H1 (cell line): ENCODE results near the gene CLDN9. TPM values are rescaled to one million over a fixed set of nuclear protein-coding genes. Genes with fewer than 3 reads are reported as not detected.

ENCODE experiments used
- CBX8 ChIP-seq: fragments of 300-800, 300-1000 bp; sonication (generic); IDR thresholded peaks from 2 replicates; pipeline ENCODE4 v1.7.1; 2016; ENCODE audit warnings: low read depth, low read length, borderline replicate concordance
- CHD2 ChIP-seq: IDR thresholded peaks from 2 replicates; pipeline ENCODE4 v1.6.1; 2012; ENCODE audit warnings: low read length, improper control_type of control experiment
- CREB1 ChIP-seq: IDR thresholded peaks from 2 replicates; pipeline ENCODE4 v1.6.1; 2012; ENCODE audit warnings: inconsistent platforms
- GTF2F1 ChIP-seq: IDR thresholded peaks from 2 replicates; pipeline ENCODE4 v1.6.1; 2012; ENCODE audit warnings: low read depth, low read length, improper control_type of control experiment, borderline replicate concordance
- HDAC6 ChIP-seq: IDR thresholded peaks from one replicate; pipeline ENCODE4 v1.7.1; 2012; ENCODE audit warnings: low read depth, mild to moderate bottlenecking, inconsistent platforms, low read length, moderate library complexity
- KDM1A ChIP-seq: fragments of 200-600, 300-600 bp; sonication (generic); IDR thresholded peaks from 2 replicates; pipeline ENCODE4 v1.7.1; 2016; ENCODE audit warnings: mild to moderate bottlenecking, low read length, borderline replicate concordance
- KDM4A ChIP-seq: IDR thresholded peaks from one replicate; pipeline ENCODE4 v1.7.1; 2012; ENCODE audit warnings: low read depth, mild to moderate bottlenecking, moderate library complexity, low read length, inconsistent platforms; ENCODE audit not compliant: severe bottlenecking
- NRF1 ChIP-seq: IDR thresholded peaks from 2 replicates; pipeline ENCODE4 v1.6.1; 2011; ENCODE audit warnings: mild to moderate bottlenecking, low read depth, low read length, improper control_type of control experiment
- RBBP5 ChIP-seq: IDR thresholded peaks from 2 replicates; pipeline ENCODE4 v1.7.1; 2012; ENCODE audit warnings: low read depth, mild to moderate bottlenecking, inconsistent platforms, low read length, moderate library complexity, borderline replicate concordance
- RFX5 ChIP-seq: IDR thresholded peaks from 2 replicates; pipeline ENCODE4 v1.6.1; 2011; ENCODE audit warnings: low read depth, low read length, improper control_type of control experiment, borderline replicate concordance
- SAP30 ChIP-seq: fragments of 300-600 bp; sonication (generic); IDR thresholded peaks from 2 replicates; pipeline ENCODE4 v1.7.1; 2012; ENCODE audit warnings: low read length, moderate library complexity, mild to moderate bottlenecking, inconsistent platforms; ENCODE audit not compliant: insufficient read depth, insufficient replicate concordance
- SP1 ChIP-seq: IDR thresholded peaks from 2 replicates; pipeline ENCODE4 v1.6.1; 2011; ENCODE audit warnings: low read depth, low read length
- SP4 ChIP-seq: IDR thresholded peaks from 2 replicates; pipeline ENCODE4 v1.6.1; 2012; ENCODE audit warnings: low read length, inconsistent platforms
- SUZ12 ChIP-seq: fragments of 200-600 bp; sonication (generic); IDR thresholded peaks from 2 replicates; pipeline ENCODE4 v1.6.1; 2012; ENCODE audit warnings: mild to moderate bottlenecking, inconsistent platforms, low read length, moderate library complexity, mixed read lengths
- polyA plus RNA-seq, 7 experiments: library from polyadenylated mRNA; depleted of rRNA in 3 of 7; stranded (reverse) in 5 of 7; unstranded in 2 of 7; fragments of >200 nt in 5 of 7; fragments of 200-250 nt in 2 of 7; gene quantifications; 1 replicate in 5 of 7; 2 replicates in 1 of 7; 4 replicates in 1 of 7; pipeline versions ENCODE4 v1.2.1 to v1.2.3, GENCODE V29; 2011 to 2013; ENCODE audit warnings: missing spikeins in 2 of 7, mixed read lengths in 2 of 7
- total RNA-seq: library from RNA; stranded (reverse); fragmentation: NEBNext Ultra II Directional; extraction: Animal tissue kit (Norgen Biotek cat#: 25700); gene quantifications from 2 replicates; pipeline ENCODE4 v1.2.1, GENCODE V29; 2021
- TF ChIP-seq, protein P1 (sequence below): IDR thresholded peaks from 2 replicates; pipeline ENCODE4 v1.6.1; 2011; ENCODE audit warnings: low read length, improper control_type of control experiment
- TF ChIP-seq, protein P2 (sequence below): IDR thresholded peaks from 2 replicates; pipeline ENCODE4 v1.6.1; 2012; ENCODE audit warnings: inconsistent platforms
- TF ChIP-seq, protein P3 (sequence below): IDR thresholded peaks from 2 replicates; pipeline ENCODE4 v1.6.1; 2012; ENCODE audit warnings: low read length, inconsistent platforms
- TF ChIP-seq, protein P4 (sequence below), 3 experiments: IDR thresholded peaks; 1 replicate in 2 of 3; 2 replicates in 1 of 3; pipeline versions ENCODE4 v1.5.1 to v1.6.1; 2011; ENCODE audit warnings: low read length in 3 of 3, mild to moderate bottlenecking in 3 of 3, inconsistent platforms in 2 of 3, low read depth in 1 of 3, moderate library complexity in 1 of 3; ENCODE audit not compliant: insufficient read depth in 1 of 3; ENCODE audit errors: control extremely low read depth in 1 of 3

CLDN9 gene
- total and polyA plus RNA-seq, 2 of the 8 experiments (the other 6 are each of a cell fraction or from before 2014, with no cell fraction given): 0.60 to 0.89 TPM

DNA sequence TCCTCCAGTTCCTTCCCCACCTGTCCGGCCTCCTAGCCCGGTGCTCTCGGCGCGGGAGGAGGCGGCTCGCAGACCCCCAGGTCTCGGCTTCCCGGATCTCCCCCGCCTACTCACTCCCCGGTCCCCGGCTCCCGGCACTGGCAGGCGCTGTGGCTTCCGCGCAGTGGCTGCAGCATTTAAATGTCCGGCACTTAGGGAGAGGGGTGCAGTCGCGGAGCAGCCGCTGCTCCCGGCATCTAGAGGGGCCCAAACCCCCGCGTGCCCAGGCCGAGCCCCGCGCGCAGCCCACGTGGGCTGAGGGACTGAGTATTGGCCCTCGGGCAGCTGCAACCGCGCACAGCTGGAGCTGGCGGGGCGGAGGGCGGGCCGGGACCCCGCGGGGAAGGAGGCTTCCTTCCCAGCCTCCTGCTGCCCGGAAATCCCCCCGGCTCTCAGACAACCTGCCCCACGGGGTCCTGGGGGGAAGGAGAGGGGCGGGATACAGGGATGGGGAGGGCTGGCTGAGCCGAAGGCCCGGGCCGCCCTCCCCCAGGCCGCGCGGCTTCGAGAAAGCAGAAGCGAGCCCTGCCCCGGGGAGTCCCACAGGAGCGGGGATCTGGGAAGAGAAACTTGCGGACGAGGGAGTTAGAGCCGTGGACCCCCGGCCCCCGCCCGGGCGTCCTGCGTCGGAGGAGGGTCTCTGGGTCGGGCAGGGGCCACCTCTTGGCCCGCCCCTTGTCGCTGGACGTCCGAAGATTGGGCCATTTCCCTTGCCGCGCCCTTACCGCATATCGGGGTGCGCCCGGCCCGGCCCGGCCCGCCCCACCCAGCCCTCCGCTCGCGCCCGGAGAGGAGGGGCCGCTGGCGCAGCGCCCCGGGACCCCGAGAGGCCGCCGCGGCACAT is 33.3 kb downstream of the CLDN9 start, which contains the start of gene MMP25 (continued):
- TF ChIP-seq CREB1 (no peak), CBX8 (no peak), GTF2F1 (no peak), CHD2 (no peak), NRF1 (no peak), KDM1A (no peak), HDAC6 (no peak), RFX5 (no peak), RBBP5 (no peak), SUZ12 (no peak), SP1 (no peak), SP4 (no peak), KDM4A (peak; percentile 24), SAP30 (no peak)
- TF ChIP-seq, protein P1, sequence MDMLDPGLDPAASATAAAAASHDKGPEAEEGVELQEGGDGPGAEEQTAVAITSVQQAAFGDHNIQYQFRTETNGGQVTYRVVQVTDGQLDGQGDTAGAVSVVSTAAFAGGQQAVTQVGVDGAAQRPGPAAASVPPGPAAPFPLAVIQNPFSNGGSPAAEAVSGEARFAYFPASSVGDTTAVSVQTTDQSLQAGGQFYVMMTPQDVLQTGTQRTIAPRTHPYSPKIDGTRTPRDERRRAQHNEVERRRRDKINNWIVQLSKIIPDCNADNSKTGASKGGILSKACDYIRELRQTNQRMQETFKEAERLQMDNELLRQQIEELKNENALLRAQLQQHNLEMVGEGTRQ: no peak; the same call in 1 of the 2 replicates
- TF ChIP-seq, protein P2, sequence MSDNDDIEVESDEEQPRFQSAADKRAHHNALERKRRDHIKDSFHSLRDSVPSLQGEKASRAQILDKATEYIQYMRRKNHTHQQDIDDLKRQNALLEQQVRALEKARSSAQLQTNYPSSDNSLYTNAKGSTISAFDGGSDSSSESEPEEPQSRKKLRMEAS: peak; percentile 60; the same call in 1 of the 2 replicates
- TF ChIP-seq, protein P3, sequence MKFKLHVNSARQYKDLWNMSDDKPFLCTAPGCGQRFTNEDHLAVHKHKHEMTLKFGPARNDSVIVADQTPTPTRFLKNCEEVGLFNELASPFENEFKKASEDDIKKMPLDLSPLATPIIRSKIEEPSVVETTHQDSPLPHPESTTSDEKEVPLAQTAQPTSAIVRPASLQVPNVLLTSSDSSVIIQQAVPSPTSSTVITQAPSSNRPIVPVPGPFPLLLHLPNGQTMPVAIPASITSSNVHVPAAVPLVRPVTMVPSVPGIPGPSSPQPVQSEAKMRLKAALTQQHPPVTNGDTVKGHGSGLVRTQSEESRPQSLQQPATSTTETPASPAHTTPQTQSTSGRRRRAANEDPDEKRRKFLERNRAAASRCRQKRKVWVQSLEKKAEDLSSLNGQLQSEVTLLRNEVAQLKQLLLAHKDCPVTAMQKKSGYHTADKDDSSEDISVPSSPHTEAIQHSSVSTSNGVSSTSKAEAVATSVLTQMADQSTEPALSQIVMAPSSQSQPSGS: no peak
- TF ChIP-seq, protein P4, sequence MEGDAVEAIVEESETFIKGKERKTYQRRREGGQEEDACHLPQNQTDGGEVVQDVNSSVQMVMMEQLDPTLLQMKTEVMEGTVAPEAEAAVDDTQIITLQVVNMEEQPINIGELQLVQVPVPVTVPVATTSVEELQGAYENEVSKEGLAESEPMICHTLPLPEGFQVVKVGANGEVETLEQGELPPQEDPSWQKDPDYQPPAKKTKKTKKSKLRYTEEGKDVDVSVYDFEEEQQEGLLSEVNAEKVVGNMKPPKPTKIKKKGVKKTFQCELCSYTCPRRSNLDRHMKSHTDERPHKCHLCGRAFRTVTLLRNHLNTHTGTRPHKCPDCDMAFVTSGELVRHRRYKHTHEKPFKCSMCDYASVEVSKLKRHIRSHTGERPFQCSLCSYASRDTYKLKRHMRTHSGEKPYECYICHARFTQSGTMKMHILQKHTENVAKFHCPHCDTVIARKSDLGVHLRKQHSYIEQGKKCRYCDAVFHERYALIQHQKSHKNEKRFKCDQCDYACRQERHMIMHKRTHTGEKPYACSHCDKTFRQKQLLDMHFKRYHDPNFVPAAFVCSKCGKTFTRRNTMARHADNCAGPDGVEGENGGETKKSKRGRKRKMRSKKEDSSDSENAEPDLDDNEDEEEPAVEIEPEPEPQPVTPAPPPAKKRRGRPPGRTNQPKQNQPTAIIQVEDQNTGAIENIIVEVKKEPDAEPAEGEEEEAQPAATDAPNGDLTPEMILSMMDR (IDR thresholded peaks at IDR 0.05; ENCODE audit: control extremely low read depth in 1 of 3, insufficient read depth in 1 of 3, low read depth in 1 of 3, low read length in 3 of 3): no peak
